ENCODE measurements around the gene BCAS3.

DNA sequence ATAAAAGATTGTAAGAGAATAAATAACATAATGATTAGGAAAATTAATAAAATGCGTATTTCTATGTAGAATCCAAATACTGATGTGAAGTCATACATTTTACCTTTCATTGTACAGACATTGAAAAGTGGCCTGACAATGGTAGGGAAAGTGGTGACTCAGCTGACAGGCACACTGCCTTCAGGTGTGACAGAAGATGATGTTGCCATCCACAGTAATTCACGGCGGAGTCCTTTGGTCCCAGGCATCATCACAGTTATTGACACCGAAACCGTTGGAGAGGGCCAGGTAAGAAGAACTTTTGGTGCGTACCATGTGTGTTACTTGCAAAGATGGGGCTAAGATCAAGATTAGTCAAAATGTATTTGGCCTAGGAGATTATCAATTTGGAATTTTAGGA is 232.8 kb downstream of the BCAS3 start:
- no peak for TF ChIP-seq POLR2A (IDR thresholded peaks at IDR 0.05)
- TF ChIP-seq, protein P1, sequence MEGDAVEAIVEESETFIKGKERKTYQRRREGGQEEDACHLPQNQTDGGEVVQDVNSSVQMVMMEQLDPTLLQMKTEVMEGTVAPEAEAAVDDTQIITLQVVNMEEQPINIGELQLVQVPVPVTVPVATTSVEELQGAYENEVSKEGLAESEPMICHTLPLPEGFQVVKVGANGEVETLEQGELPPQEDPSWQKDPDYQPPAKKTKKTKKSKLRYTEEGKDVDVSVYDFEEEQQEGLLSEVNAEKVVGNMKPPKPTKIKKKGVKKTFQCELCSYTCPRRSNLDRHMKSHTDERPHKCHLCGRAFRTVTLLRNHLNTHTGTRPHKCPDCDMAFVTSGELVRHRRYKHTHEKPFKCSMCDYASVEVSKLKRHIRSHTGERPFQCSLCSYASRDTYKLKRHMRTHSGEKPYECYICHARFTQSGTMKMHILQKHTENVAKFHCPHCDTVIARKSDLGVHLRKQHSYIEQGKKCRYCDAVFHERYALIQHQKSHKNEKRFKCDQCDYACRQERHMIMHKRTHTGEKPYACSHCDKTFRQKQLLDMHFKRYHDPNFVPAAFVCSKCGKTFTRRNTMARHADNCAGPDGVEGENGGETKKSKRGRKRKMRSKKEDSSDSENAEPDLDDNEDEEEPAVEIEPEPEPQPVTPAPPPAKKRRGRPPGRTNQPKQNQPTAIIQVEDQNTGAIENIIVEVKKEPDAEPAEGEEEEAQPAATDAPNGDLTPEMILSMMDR (IDR thresholded peaks at IDR 0.05) = no peak
